CD4-positive, alpha-beta T cell treated with Interleukin-1 beta for 1 hour (primary cell): ENCODE data around the gene TMEM131.
"Not testable (repeated sequence)": the region's sequence is repeated elsewhere in the genome, so short reads cannot be mapped to it uniquely, and the experiment has no call there.

Experiments used
- DNase-seq, 2 donors: peaks; one replicate each; pipeline ENCODE4 v3.0.0-alpha.2; 2020 to 2022

Gene TMEM131

GRCh38 chr2:97717613-97717995 is 278.1 kb downstream of the TMEM131 start:
- no peak for DNase-seq

GRCh38 chr2:97716695-97717612 is 278.8 kb downstream of the TMEM131 start:
- no peak for DNase-seq

- no peak for DNase-seq
Measured at GRCh38 chr2:97715951-97716694, 279.6 kb downstream of the TMEM131 start.

- DNase-seq = no peak
Measured at GRCh38 chr2:97714950-97715652, 280.6 kb downstream of the TMEM131 start.

GRCh38 chr2:97714084-97714949 is 281.4 kb downstream of the TMEM131 start:
- no peak for DNase-seq

- DNase-seq = peak; percentile 52 to 68
Measured at GRCh38 chr2:97713296-97714083, 282.3 kb downstream of the TMEM131 start, which contains the start of gene ZAP70. TSS of gene ZAP70 (plus strand) at chr2:97713576. CDS start at chr2:97724037, 10,461 bp downstream.

- DNase-seq = peak in 1 of 2 donors; percentile 34
Measured at GRCh38 chr2:97712693-97713295, 283.0 kb downstream of the TMEM131 start.

GRCh38 chr2:97712175-97712574 is 283.6 kb downstream of the TMEM131 start:
- DNase-seq = not testable (repeated sequence)

- no peak for DNase-seq
Measured at GRCh38 chr2:97711394-97711711, 284.4 kb downstream of the TMEM131 start.

- DNase-seq = no peak
Measured at GRCh38 chr2:97708608-97709007, 287.1 kb downstream of the TMEM131 start.

GRCh38 chr2:97708048-97708380 is 287.7 kb downstream of the TMEM131 start:
- no peak for DNase-seq

GRCh38 chr2:97707362-97708047 is 288.2 kb downstream of the TMEM131 start:
- no peak for DNase-seq

GRCh38 chr2:97706708-97707345 is 288.9 kb downstream of the TMEM131 start:
- DNase-seq = no peak
